Skeletal muscle tissue (tissue), 4 donors: ENCODE measurements around the gene PCDHB14. TPM values are rescaled to one million over a fixed set of nuclear protein-coding genes. Genes with fewer than 3 reads are reported as not detected.
"Not testable (repeated sequence)": the region's sequence is repeated elsewhere in the genome, so short reads cannot be mapped to it uniquely, and the experiment has no call there.

Source experiments
- H3K27ac ChIP-seq: one replicate; pipeline ENCODE4 v1.7.0; 2013; ENCODE audit warnings: mild to moderate bottlenecking, low read depth, low read length, inconsistent platforms
- H3K27me3 ChIP-seq, 3 donors: one replicate each; pipeline ENCODE4 v1.7.0; 2013; ENCODE audit warnings: low read length in 3 of 3; ENCODE audit not compliant: control insufficient read depth in 3 of 3, insufficient read depth in 3 of 3
- H3K36me3 ChIP-seq, 3 donors: one replicate each; pipeline ENCODE4 v1.7.0; 2013; ENCODE audit warnings: low read length in 3 of 3; ENCODE audit not compliant: control insufficient read depth in 3 of 3, insufficient read depth in 3 of 3
- H3K4me1 ChIP-seq, 3 donors: one replicate each; pipeline ENCODE4 v1.7.0; 2013; ENCODE audit warnings: low read length in 3 of 3, mild to moderate bottlenecking in 3 of 3; ENCODE audit not compliant: control insufficient read depth in 3 of 3, insufficient read depth in 3 of 3
- H3K4me3 ChIP-seq, 3 donors: one replicate each; pipeline ENCODE4 v1.7.0; 2013; ENCODE audit warnings: low read length in 3 of 3
- H3K9ac ChIP-seq, 3 donors: one replicate each; pipeline ENCODE4 v1.7.0; 2013; ENCODE audit warnings: low read length in 3 of 3, mild to moderate bottlenecking in 3 of 3, moderate library complexity in 2 of 3, low read depth in 1 of 3
- H3K9me3 ChIP-seq, 3 donors: one replicate each; pipeline ENCODE4 v1.7.0; 2013; ENCODE audit warnings: low read length in 3 of 3; ENCODE audit not compliant: control insufficient read depth in 3 of 3
- total RNA-seq: library from RNA; depleted of rRNA; stranded (reverse); fragments of >200 nt; gene quantifications from one replicate; pipeline ENCODE4 v1.2.3, GENCODE V29; 2014
- donor health status: Osteomylitis.

PCDHB14 gene
- total RNA-seq, 1 donor from 2014 or later: 4.2 TPM

GRCh38 chr5:141208478-141208877 is 14.7 kb upstream of the PCDHB14 start, which contains the start of gene PCDHB12:
PCDHB12 (plus strand) TSS chr5:141208719; CDS start chr5:141208908, 189 bp downstream.
- Histone ChIP-seq H3K4me1 (no peaks in the 10 kb centered on the region), H3K9me3 (peaks cover 0 to 23% (median 9%) of the 10 kb centered on the region in 3 donors), H3K27me3 (peaks cover 0 to 4% (median 0%) of the 10 kb centered on the region in 3 donors), H3K9ac (no peak within 1 kb of the TSS), H3K27ac (no peak within 1 kb of the TSS), H3K4me3 (peak within 1 kb of the TSS in 1 of 3 donors; percentile 55), H3K36me3 (no peaks in the 10 kb centered on the region)

GRCh38 chr5:141210281-141210680 is 12.9 kb upstream of the PCDHB14 start:
- peaks cover 4 to 27% (median 9%) of the 10 kb centered on the region in 3 donors for H3K9me3 ChIP-seq
- not testable (repeated sequence) for H3K27me3 ChIP-seq, H3K36me3 ChIP-seq, H3K27ac ChIP-seq, H3K4me3 ChIP-seq, H3K9ac ChIP-seq, H3K4me1 ChIP-seq

- H3K9ac ChIP-seq, H3K36me3 ChIP-seq, H3K27ac ChIP-seq, H3K27me3 ChIP-seq, H3K4me3 ChIP-seq, H3K4me1 ChIP-seq: not testable (repeated sequence)
- peaks cover 4 to 27% (median 9%) of the 10 kb centered on the region in 3 donors for H3K9me3 ChIP-seq
Measured at GRCh38 chr5:141210849-141211248, 12.3 kb upstream of the PCDHB14 start.

- peak within 1 kb of the TSS in 1 of 3 donors; percentile 27 for H3K4me3 ChIP-seq
- not testable (repeated sequence) for H3K4me1 ChIP-seq
- peaks cover 9 to 23% (median 13%) of the 10 kb centered on the region in 3 donors for H3K9me3 ChIP-seq
Measured at GRCh38 chr5:141213656-141214339, 9.3 kb upstream of the PCDHB14 start, which contains the start of gene PCDHB13. PCDHB13 (plus strand) TSS chr5:141213919; CDS start chr5:141214124, 205 bp downstream.

GRCh38 chr5:141214583-141214982 is 8.6 kb upstream of the PCDHB14 start:
- H3K4me1 ChIP-seq, H3K27me3 ChIP-seq, H3K27ac ChIP-seq, H3K9ac ChIP-seq, H3K36me3 ChIP-seq: not testable (repeated sequence)
- H3K4me3 ChIP-seq: peak overlapping the region in 1 of 3 donors; percentile 27
- H3K9me3 ChIP-seq: peaks cover 9 to 25% (median 9%) of the 10 kb centered on the region in 3 donors

More at GRCh38 chr5:141213656-141214339, 9.3 kb upstream of the PCDHB14 start, which contains the start of gene PCDHB13:
- not testable (repeated sequence) for H3K27ac ChIP-seq, H3K27me3 ChIP-seq, H3K9ac ChIP-seq, H3K36me3 ChIP-seq

- not testable (repeated sequence) for H3K9ac ChIP-seq, H3K27ac ChIP-seq, H3K27me3 ChIP-seq, H3K4me1 ChIP-seq, H3K4me3 ChIP-seq, H3K36me3 ChIP-seq
- H3K9me3 ChIP-seq: peaks cover 4 to 23% (median 9%) of the 10 kb centered on the region in 3 donors
Measured at GRCh38 chr5:141215504-141215903, 7.6 kb upstream of the PCDHB14 start.

- H3K9ac ChIP-seq, H3K27ac ChIP-seq, H3K27me3 ChIP-seq, H3K4me1 ChIP-seq, H3K36me3 ChIP-seq, H3K4me3 ChIP-seq: not testable (repeated sequence)
- H3K9me3 ChIP-seq: peaks cover 4 to 27% (median 12%) of the 10 kb centered on the region in 3 donors
Measured at GRCh38 chr5:141216035-141216434, 7.1 kb upstream of the PCDHB14 start.

- H3K9ac ChIP-seq: not testable (repeated sequence)
- peaks cover 13 to 28% (median 15%) of the 10 kb centered on the region in 3 donors for H3K9me3 ChIP-seq
Measured at GRCh38 chr5:141224844-141225243, 1.7 kb downstream of the PCDHB14 start.

GRCh38 chr5:141225421-141225820 is 2.3 kb downstream of the PCDHB14 start:
- H3K36me3 ChIP-seq, H3K9ac ChIP-seq, H3K27me3 ChIP-seq, H3K27ac ChIP-seq, H3K4me1 ChIP-seq, H3K4me3 ChIP-seq: not testable (repeated sequence)
- peaks cover 13 to 30% (median 16%) of the 10 kb centered on the region in 3 donors for H3K9me3 ChIP-seq

More at GRCh38 chr5:141224844-141225243, 1.7 kb downstream of the PCDHB14 start:
- H3K27me3 ChIP-seq, H3K4me3 ChIP-seq, H3K27ac ChIP-seq, H3K36me3 ChIP-seq, H3K4me1 ChIP-seq: not testable (repeated sequence)

- peaks cover 0 to 4% (median 0%) of the 10 kb centered on the region in 3 donors for H3K27me3 ChIP-seq
- peak overlapping the region; percentile 30 to 52 (median 52) for H3K4me3 ChIP-seq
- H3K36me3 ChIP-seq: no peaks in the 10 kb centered on the region
- no peak overlapping the region for H3K27ac ChIP-seq
- peaks cover 19 to 28% (median 22%) of the 10 kb centered on the region in 3 donors for H3K9me3 ChIP-seq
- no peaks in the 10 kb centered on the region for H3K4me1 ChIP-seq
- H3K9ac ChIP-seq: no peak overlapping the region
Measured at GRCh38 chr5:141234109-141234667, 11.0 kb downstream of the PCDHB14 start.
